ENCODE measurements around the gene USP6. TPM values are rescaled to one million over a fixed set of nuclear protein-coding genes. Genes with fewer than 3 reads are reported as not detected.

Gene USP6
- total and polyA plus RNA-seq, 2 of the 13 experiments (the other 11 are each of a cell fraction or from before 2014, with no cell fraction given) = 0.04 TPM; not detected in 1

- ATAC-seq = peak; percentile 98
- H3K27ac ChIP-seq (ENCODE audit: extremely low read length, insufficient read depth, low read length) = peak within 1 kb of the TSS; percentile 76
- no TSS peak for BruUV-seq (replicated peaks)
- H3K9me3 ChIP-seq (ENCODE audit: low read length) = no peaks in the 10 kb centered on the region
- POLR2A ChIA-PET = interaction anchor here (0.7 to 2.3 kb wide), 3 partner anchors 9 to 172 kb away, joined by 3 to 6 read pairs (median 4); partner anchors contain the start of genes RNF167, SLC25A11 and SPAG7
- H3K4me1 ChIP-seq (ENCODE audit: insufficient read depth, low read length) = peaks cover 33% of the 10 kb centered on the region
- H3K9ac ChIP-seq (ENCODE audit: insufficient read depth, low read depth, low read length) = peak within 1 kb of the TSS; percentile 84
- H3K4me3 ChIP-seq (replicated peaks in 1 of 3; ENCODE audit: insufficient read depth in 1 of 3, low read depth in 2 of 3, low read length in 3 of 3) = peak within 1 kb of the TSS; percentile 69 to 99 (median 96)
- peak; percentile 94 for DNase-seq (ENCODE audit: low spot score)
- H2AFZ ChIP-seq (ENCODE audit: low read length) = peak within 1 kb of the TSS; percentile 94
- WGBS (ENCODE audit: low lambda C conversion rate) = 0% methylated on average over 26 of the region's 69 CpGs
- H3K36me3 ChIP-seq (replicated peaks in 1 of 2; ENCODE audit: control insufficient read depth in 1 of 2, insufficient read depth in 2 of 2, low read length in 2 of 2) = peaks cover 11 to 21% of the 10 kb centered on the region in 2 experiments; a peak in 4 of 5 replicates
- peak; percentile 87 for FAIRE-seq
- H3K4me2 ChIP-seq (ENCODE audit: low read depth, low read length) = peak within 1 kb of the TSS; percentile 88
- H3K27me3 ChIP-seq (ENCODE audit: control insufficient read depth in 1 of 2, insufficient read depth in 2 of 2, low read length in 2 of 2) = no peaks in the 10 kb centered on the region
- peaks cover 13% of the 10 kb centered on the region for H3K79me2 ChIP-seq (ENCODE audit: insufficient read depth, low read length)
- in situ Hi-C loops (cut with HindIII; ENCODE audit: extremely low pct_ligation_motif_present, low pct_unique_long_range_greater_than_20kb) = no loop called here
- no peaks in the 10 kb centered on the region for H4K20me1 ChIP-seq (ENCODE audit: insufficient read depth, low read length)
- intact Hi-C loops (cut with micrococcal nuclease; ENCODE audit: unreplicated experiment) = no loop called here
- CTCF ChIA-PET (ENCODE audit: low intra/inter-chr PET ratio, low total read pairs) = no interaction called here
- TF ChIP-seq, protein P1, sequence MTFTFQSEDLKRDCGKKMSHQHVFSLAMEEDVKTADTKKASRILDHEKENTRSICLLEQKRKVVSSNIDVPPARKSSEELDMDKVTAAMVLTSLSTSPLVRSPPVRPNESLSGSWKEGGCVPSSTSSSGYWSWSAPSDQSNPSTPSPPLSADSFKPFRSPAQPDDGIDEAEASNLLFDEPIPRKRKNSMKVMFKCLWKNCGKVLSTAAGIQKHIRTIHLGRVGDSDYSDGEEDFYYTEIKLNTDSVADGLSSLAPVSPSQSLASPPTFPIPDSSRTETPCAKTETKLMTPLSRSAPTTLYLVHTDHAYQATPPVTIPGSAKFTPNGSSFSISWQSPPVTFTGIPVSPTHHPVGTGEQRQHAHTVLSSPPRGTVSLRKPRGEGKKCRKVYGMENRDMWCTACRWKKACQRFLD (CRISPR knock-in tag; IDR thresholded peaks at IDR 0.05; ENCODE audit: borderline replicate concordance) = no peak
- TF ChIP-seq SSRP1 (CRISPR knock-in tag; IDR thresholded peaks at IDR 0.05) (no peak), CHD4 (IDR thresholded peaks at IDR 0.05; ENCODE audit: borderline replicate concordance, low read length) (no peak), WIZ (CRISPR knock-in tag; IDR thresholded peaks at IDR 0.05) (peak; percentile 71; the same call in 1 of the 2 replicates), MAF1 (CRISPR knock-in tag; IDR thresholded peaks at IDR 0.05; ENCODE audit: borderline replicate concordance) (peak; percentile 74; the same call in 1 of the 2 replicates), PCBP2 (optimal IDR thresholded peaks at IDR 0.05; ENCODE audit: low read depth, low read length, poor library complexity, severe bottlenecking) (no peak), ZBTB4 (CRISPR knock-in tag; IDR thresholded peaks at IDR 0.05; ENCODE audit: borderline replicate concordance) (peak; percentile 90; the same call in 1 of the 2 replicates), ZNF788 (CRISPR knock-in tag; IDR thresholded peaks at IDR 0.05; ENCODE audit: borderline replicate concordance) (peak; percentile 89; the same call in 1 of the 2 replicates), ZNF260 (CRISPR knock-in tag; IDR thresholded peaks at IDR 0.05; ENCODE audit: borderline replicate concordance, low read depth) (no peak), ZNF7 (CRISPR knock-in tag; IDR thresholded peaks at IDR 0.05) (no peak), NCOA1 (CRISPR knock-in tag; IDR thresholded peaks at IDR 0.05) (no peak)
- TF ChIP-seq, protein P2, sequence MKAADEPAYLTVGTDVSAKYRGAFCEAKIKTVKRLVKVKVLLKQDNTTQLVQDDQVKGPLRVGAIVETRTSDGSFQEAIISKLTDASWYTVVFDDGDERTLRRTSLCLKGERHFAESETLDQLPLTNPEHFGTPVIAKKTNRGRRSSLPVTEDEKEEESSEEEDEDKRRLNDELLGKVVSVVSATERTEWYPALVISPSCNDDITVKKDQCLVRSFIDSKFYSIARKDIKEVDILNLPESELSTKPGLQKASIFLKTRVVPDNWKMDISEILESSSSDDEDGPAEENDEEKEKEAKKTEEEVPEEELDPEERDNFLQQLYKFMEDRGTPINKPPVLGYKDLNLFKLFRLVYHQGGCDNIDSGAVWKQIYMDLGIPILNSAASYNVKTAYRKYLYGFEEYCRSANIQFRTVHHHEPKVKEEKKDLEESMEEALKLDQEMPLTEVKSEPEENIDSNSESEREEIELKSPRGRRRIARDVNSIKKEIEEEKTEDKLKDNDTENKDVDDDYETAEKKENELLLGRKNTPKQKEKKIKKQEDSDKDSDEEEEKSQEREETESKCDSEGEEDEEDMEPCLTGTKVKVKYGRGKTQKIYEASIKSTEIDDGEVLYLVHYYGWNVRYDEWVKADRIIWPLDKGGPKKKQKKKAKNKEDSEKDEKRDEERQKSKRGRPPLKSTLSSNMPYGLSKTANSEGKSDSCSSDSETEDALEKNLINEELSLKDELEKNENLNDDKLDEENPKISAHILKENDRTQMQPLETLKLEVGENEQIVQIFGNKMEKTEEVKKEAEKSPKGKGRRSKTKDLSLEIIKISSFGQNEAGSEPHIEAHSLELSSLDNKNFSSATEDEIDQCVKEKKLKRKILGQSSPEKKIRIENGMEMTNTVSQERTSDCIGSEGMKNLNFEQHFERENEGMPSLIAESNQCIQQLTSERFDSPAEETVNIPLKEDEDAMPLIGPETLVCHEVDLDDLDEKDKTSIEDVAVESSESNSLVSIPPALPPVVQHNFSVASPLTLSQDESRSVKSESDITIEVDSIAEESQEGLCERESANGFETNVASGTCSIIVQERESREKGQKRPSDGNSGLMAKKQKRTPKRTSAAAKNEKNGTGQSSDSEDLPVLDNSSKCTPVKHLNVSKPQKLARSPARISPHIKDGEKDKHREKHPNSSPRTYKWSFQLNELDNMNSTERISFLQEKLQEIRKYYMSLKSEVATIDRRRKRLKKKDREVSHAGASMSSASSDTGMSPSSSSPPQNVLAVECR (CRISPR knock-in tag; IDR thresholded peaks at IDR 0.05; ENCODE audit: borderline replicate concordance) = peak; percentile 86
- TF ChIP-seq, protein P3, sequence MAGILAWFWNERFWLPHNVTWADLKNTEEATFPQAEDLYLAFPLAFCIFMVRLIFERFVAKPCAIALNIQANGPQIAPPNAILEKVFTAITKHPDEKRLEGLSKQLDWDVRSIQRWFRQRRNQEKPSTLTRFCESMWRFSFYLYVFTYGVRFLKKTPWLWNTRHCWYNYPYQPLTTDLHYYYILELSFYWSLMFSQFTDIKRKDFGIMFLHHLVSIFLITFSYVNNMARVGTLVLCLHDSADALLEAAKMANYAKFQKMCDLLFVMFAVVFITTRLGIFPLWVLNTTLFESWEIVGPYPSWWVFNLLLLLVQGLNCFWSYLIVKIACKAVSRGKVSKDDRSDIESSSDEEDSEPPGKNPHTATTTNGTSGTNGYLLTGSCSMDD (CRISPR knock-in tag; IDR thresholded peaks at IDR 0.05) = no peak
These were observed 4.2 kb upstream of the USP6 start, which contains the start of gene ZNF232 for GRCh38 chr17:5111402-5112204. TSS of gene ZNF232 (minus strand) at chr17:5111878. CDS start at chr17:5111822, 56 bp downstream.

Data from HepG2 (cell line).